Stimulated activated CD8-positive, alpha-beta memory T cell treated with anti-CD3 and anti-CD28 coated beads, Interleukin-4, amount 100 ng/mL, for 1 hour (primary cell): ENCODE measurements around the gene PSMB5.

Experiments
- DNase-seq, 2 donors: peaks; one replicate each; pipeline ENCODE4 v3.0.0-alpha.2; 2020; ENCODE audit warnings: low read depth in 2 of 2, low spot score in 1 of 2

PSMB5 gene

GRCh38 chr14:22993517-22993916 lies 41.2 kb downstream of the PSMB5 start:
- no peak for DNase-seq

GRCh38 chr14:22991852-22992251 lies 42.8 kb downstream of the PSMB5 start:
- no peak for DNase-seq

- DNase-seq, result no peak
Observed at GRCh38 chr14:22987291-22987690, 47.4 kb downstream of the PSMB5 start.

GRCh38 chr14:22986508-22987054 lies 48.1 kb downstream of the PSMB5 start:
- peak; percentile 86 to 89 for DNase-seq

- DNase-seq, result no peak
Observed at GRCh38 chr14:22985894-22986507, 48.7 kb downstream of the PSMB5 start.

- DNase-seq, result no peak
Observed at GRCh38 chr14:22984959-22985658, 49.6 kb downstream of the PSMB5 start.

GRCh38 chr14:22982477-22983245 lies 52.0 kb downstream of the PSMB5 start, which contains the start of gene AJUBA:
AJUBA (minus strand) TSS chr14:22982551; CDS start chr14:22982266, 285 bp downstream.
- peak in 1 of 2 donors; percentile 37 for DNase-seq

GRCh38 chr14:22981876-22982476 lies 52.7 kb downstream of the PSMB5 start:
- DNase-seq, result no peak

- DNase-seq, result no peak
Observed at GRCh38 chr14:22981090-22981875, 53.4 kb downstream of the PSMB5 start.

GRCh38 chr14:22980672-22981089 lies 54.0 kb downstream of the PSMB5 start:
- DNase-seq, result no peak

GRCh38 chr14:22979748-22980392 lies 54.8 kb downstream of the PSMB5 start:
- no peak for DNase-seq

GRCh38 chr14:22978981-22979671 lies 55.6 kb downstream of the PSMB5 start:
- DNase-seq, result no peak

GRCh38 chr14:22978487-22978837 lies 56.2 kb downstream of the PSMB5 start:
- no peak for DNase-seq

- no peak for DNase-seq
Observed at GRCh38 chr14:22977684-22978486, 56.8 kb downstream of the PSMB5 start.

- no peak for DNase-seq
Observed at GRCh38 chr14:22977434-22977683, 57.3 kb downstream of the PSMB5 start.

GRCh38 chr14:22976620-22977433 lies 57.9 kb downstream of the PSMB5 start:
- DNase-seq, result no peak
